Measurements from ENCODE around the gene LTBP1. TPM values are rescaled to one million over a fixed set of nuclear protein-coding genes. Genes with fewer than 3 reads are reported as not detected.

Gene LTBP1
- total and polyA plus RNA-seq, 10 of the 15 experiments (the other 5 are each of a cell fraction or from before 2014, with no cell fraction given) = 0.01 to 0.28 (median 0.12) TPM; not detected in 2

- Histone ChIP-seq H3K4me2 (ENCODE audit: control insufficient read depth, insufficient read depth) (no peak overlapping the region), H4K20me1 (ENCODE audit: control insufficient read depth, insufficient read depth) (no peaks in the 10 kb centered on the region), H3K4me3 (no peak overlapping the region), H3K27ac (ENCODE audit: control insufficient read depth, insufficient read depth) (no peak overlapping the region), H3K79me2 (ENCODE audit: control insufficient read depth, insufficient read depth, low read length) (no peaks in the 10 kb centered on the region), H3K27me3 (replicated peaks in 1 of 2; ENCODE audit: control insufficient read depth in 2 of 2, insufficient read depth in 2 of 2, low read length in 1 of 2) (no peaks in the 10 kb centered on the region), H3K4me1 (ENCODE audit: control insufficient read depth, insufficient read depth, low read length) (no peaks in the 10 kb centered on the region), H3K36me3 (ENCODE audit: control insufficient read depth in 2 of 2, insufficient read depth in 2 of 2, low read length in 1 of 2) (no peaks in the 10 kb centered on the region), H2AFZ (ENCODE audit: control insufficient read depth, low read depth, low read length) (no peak overlapping the region), H3K9ac (ENCODE audit: control insufficient read depth, insufficient read depth, low read length) (no peak overlapping the region), H3K9me3 (replicated peaks; ENCODE audit: control insufficient read depth, insufficient read depth, low read length) (peaks cover 3% of the 10 kb centered on the region; the same call in 2 of the 3 replicates)
- SMC1A ChIA-PET (ENCODE audit: uncharacterized antibody, unreplicated experiment) = no interaction called here
- FAIRE-seq (no peak), DNase-seq (ENCODE audit: low read depth, low spot score) (no peak), ATAC-seq (no peak)
- in situ Hi-C loops (cut with MboI) = no loop called here
- POLR2A ChIA-PET = no interaction called here
- TF ChIP-seq BHLHE40 (IDR thresholded peaks at IDR 0.05; ENCODE audit: borderline replicate concordance in 1 of 2, low read depth in 2 of 2, low read length in 1 of 2) (no peak), NR2C2 (IDR thresholded peaks at IDR 0.05; ENCODE audit: borderline replicate concordance, control insufficient read depth, insufficient read length, low read depth) (no peak), SUPT20H (IDR thresholded peaks at IDR 0.05; ENCODE audit: borderline replicate concordance, control insufficient read depth, low read depth, low read length) (no peak), CREM (IDR thresholded peaks at IDR 0.05; ENCODE audit: low read depth) (no peak), ZBED1 (IDR thresholded peaks at IDR 0.05; ENCODE audit: borderline replicate concordance) (no peak), ZNF217 (IDR thresholded peaks at IDR 0.05) (no peak), RAD51 (IDR thresholded peaks at IDR 0.05) (no peak), POU2F2 (IDR thresholded peaks at IDR 0.05; ENCODE audit: borderline replicate concordance, low read depth, low read length) (no peak), E4F1 (IDR thresholded peaks at IDR 0.05; ENCODE audit: borderline replicate concordance, partially characterized antibody) (no peak), KAT2A (conservative IDR thresholded peaks at IDR 0.05; ENCODE audit: control insufficient read depth, low read depth, low read length) (no peak), SP1 (IDR thresholded peaks at IDR 0.05; ENCODE audit: low read depth, low read length) (no peak), ZNF274 (IDR thresholded peaks at IDR 0.05; ENCODE audit: insufficient read depth, insufficient read length) (no peak), TAF1 (IDR thresholded peaks at IDR 0.05; ENCODE audit: borderline replicate concordance, low read depth, low read length) (no peak)
- TF ChIP-seq, protein P1, sequence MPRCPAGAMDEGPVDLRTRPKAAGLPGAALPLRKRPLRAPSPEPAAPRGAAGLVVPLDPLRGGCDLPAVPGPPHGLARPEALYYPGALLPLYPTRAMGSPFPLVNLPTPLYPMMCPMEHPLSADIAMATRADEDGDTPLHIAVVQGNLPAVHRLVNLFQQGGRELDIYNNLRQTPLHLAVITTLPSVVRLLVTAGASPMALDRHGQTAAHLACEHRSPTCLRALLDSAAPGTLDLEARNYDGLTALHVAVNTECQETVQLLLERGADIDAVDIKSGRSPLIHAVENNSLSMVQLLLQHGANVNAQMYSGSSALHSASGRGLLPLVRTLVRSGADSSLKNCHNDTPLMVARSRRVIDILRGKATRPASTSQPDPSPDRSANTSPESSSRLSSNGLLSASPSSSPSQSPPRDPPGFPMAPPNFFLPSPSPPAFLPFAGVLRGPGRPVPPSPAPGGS (IDR thresholded peaks at IDR 0.05; ENCODE audit: borderline replicate concordance, insufficient read depth, low read depth, low read length, poor library complexity, severe bottlenecking) = no peak
- TF ChIP-seq, protein P2, sequence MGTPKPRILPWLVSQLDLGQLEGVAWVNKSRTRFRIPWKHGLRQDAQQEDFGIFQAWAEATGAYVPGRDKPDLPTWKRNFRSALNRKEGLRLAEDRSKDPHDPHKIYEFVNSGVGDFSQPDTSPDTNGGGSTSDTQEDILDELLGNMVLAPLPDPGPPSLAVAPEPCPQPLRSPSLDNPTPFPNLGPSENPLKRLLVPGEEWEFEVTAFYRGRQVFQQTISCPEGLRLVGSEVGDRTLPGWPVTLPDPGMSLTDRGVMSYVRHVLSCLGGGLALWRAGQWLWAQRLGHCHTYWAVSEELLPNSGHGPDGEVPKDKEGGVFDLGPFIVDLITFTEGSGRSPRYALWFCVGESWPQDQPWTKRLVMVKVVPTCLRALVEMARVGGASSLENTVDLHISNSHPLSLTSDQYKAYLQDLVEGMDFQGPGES (IDR thresholded peaks at IDR 0.05) = no peak
- no TSS peak for BruUV-seq (replicated peaks)
- intact Hi-C loops (cut with micrococcal nuclease; ENCODE audit: unreplicated experiment) = no loop called here
- CTCF ChIA-PET = no interaction called here
- RAD21 ChIA-PET (ENCODE audit: unreplicated experiment) = no interaction called here
Observed at GRCh38 chr2:33351781-33352180, 405.0 kb downstream of the LTBP1 start.

Data from GM12878 (cell line).